K562 (cell line): ENCODE data around the gene CZIB. TPM values are rescaled to one million over a fixed set of nuclear protein-coding genes. Genes with fewer than 3 reads are reported as not detected.

Source experiments
- CBX1 ChIP-seq: sonication (generic); IDR thresholded peaks from 2 replicates; pipeline ENCODE4 v1.6.1; 2016; ENCODE audit warnings: antibody characterized with exemption, low read depth, mild to moderate bottlenecking
- CCNT2 ChIP-seq: IDR thresholded peaks from 2 replicates; pipeline ENCODE4 v1.6.1; 2011; ENCODE audit warnings: borderline replicate concordance, low read depth, mild to moderate bottlenecking, moderate library complexity, mixed read lengths, low read length; ENCODE audit not compliant: insufficient read length; ENCODE audit errors: extremely low read depth
- E2F5 ChIP-seq: sonication (generic); formaldehyde crosslinking; IDR thresholded peaks from 2 replicates; pipeline ENCODE4 v1.8.0; 2022; ENCODE audit warnings: mild to moderate bottlenecking, missing genetic modification reagents
- ELK3 ChIP-seq: fragments of 450-650 bp; formaldehyde crosslinking; IDR thresholded peaks from 2 replicates; pipeline ENCODE4 v1.4.0; 2020; ENCODE audit warnings: mild to moderate bottlenecking
- ESRRB ChIP-seq: fragments of 250-450 bp; sonication (Bioruptor Pico); IDR thresholded peaks from 2 replicates; pipeline ENCODE4 v1.5.0; 2020; ENCODE audit warnings: mild to moderate bottlenecking, moderate library complexity, borderline replicate concordance
- HOXB6 ChIP-seq: fragments of 250-450 bp; sonication (Bioruptor Pico); IDR thresholded peaks from 2 replicates; pipeline ENCODE4 v1.5.1; 2022; ENCODE audit warnings: mild to moderate bottlenecking, borderline replicate concordance
- MAFK ChIP-seq: IDR thresholded peaks from 2 replicates; pipeline ENCODE4 v1.6.1; 2011; ENCODE audit warnings: low read length, improper control_type of control experiment
- MCM2 ChIP-seq: fragments of 450-650 bp; IDR thresholded peaks from 2 replicates; pipeline ENCODE4 v1.6.1; 2017; ENCODE audit warnings: low read depth, mild to moderate bottlenecking
- MCM3 ChIP-seq: fragments of 450-650 bp; IDR thresholded peaks from 2 replicates; pipeline ENCODE4 v1.6.1; 2016
- RBFOX2 ChIP-seq: fragments of 200-400 bp; formaldehyde crosslinking; IDR thresholded peaks from 2 replicates; pipeline ENCODE4 v1.6.1; 2017; ENCODE audit warnings: low read depth, mild to moderate bottlenecking, low read length, moderate library complexity
- TAF1 ChIP-seq: IDR thresholded peaks from 2 replicates; pipeline ENCODE4 v1.6.1; 2011; ENCODE audit warnings: mild to moderate bottlenecking, low read length, moderate library complexity; ENCODE audit not compliant: insufficient read depth, control insufficient read depth, severe bottlenecking; ENCODE audit errors: extremely low read depth
- TCF3 ChIP-seq: sonication (generic); formaldehyde crosslinking; IDR thresholded peaks from 2 replicates; pipeline ENCODE4 v1.4.0; 2020; ENCODE audit warnings: mild to moderate bottlenecking, missing genetic modification reagents
- WHSC1 ChIP-seq: IDR thresholded peaks from one replicate; pipeline ENCODE4 v1.6.1; 2012; ENCODE audit warnings: low read length, control low read depth, inconsistent platforms
- XRCC5 ChIP-seq: fragments of 200-400 bp; formaldehyde crosslinking; IDR thresholded peaks from 2 replicates; pipeline ENCODE4 v1.6.1; 2017; ENCODE audit warnings: low read depth, mild to moderate bottlenecking, low read length
- ZBTB5 ChIP-seq: fragments of 450-650 bp; IDR thresholded peaks from 2 replicates; pipeline ENCODE4 v1.6.1; 2017; ENCODE audit warnings: antibody characterized with exemption
- ZBTB7A ChIP-seq: IDR thresholded peaks from 2 replicates; pipeline ENCODE4 v1.6.1; 2011; ENCODE audit warnings: low read depth, mild to moderate bottlenecking, low read length, moderate library complexity, borderline replicate concordance; ENCODE audit not compliant: control insufficient read depth
- ZC3H11A ChIP-seq: IDR thresholded peaks from 2 replicates; pipeline ENCODE4 v1.6.1; 2012; ENCODE audit warnings: low read depth, low read length, improper control_type of control experiment
- ZNF184 ChIP-seq: sonication (generic); formaldehyde crosslinking; IDR thresholded peaks from 2 replicates; pipeline ENCODE4 v1.5.0; 2020; ENCODE audit warnings: missing genetic modification reagents
- ZNF384 ChIP-seq: IDR thresholded peaks from 2 replicates; pipeline ENCODE4 v1.6.1; 2012; ENCODE audit warnings: low read depth, low read length, improper control_type of control experiment
- ZNF717 ChIP-seq: fragments of 250-450 bp; sonication (Bioruptor Pico); IDR thresholded peaks from 2 replicates; pipeline ENCODE4 v1.5.0; 2021
- polyA plus RNA-seq, 8 experiments: library from polyadenylated mRNA; depleted of rRNA in 4 of 8; stranded (reverse) in 5 of 8; unstranded in 3 of 8; fragments of >200 nt; fragmentation: Nextera tagmentation in 2 of 8; fragmentation: Illumina TruSeq in 1 of 8; extraction: Ambion mirVana in 2 of 8; extraction: Trizol in 1 of 8; gene quantifications; 2 replicates each; pipeline versions ENCODE4 v1.2.1 to v1.2.3, GENCODE V29; 2011 to 2014; ENCODE audit warnings: inconsistent platforms in 1 of 8, missing spikeins in 1 of 8
- total RNA-seq, 7 experiments: library from RNA; depleted of rRNA in 6 of 7; stranded (reverse); fragments of >200 nt in 6 of 7; fragmentation: Illumina TruSeq in 2 of 7; extraction: Trizol in 2 of 7; gene quantifications; 2 replicates each; pipeline versions ENCODE4 v1.2.1 to v1.2.3, GENCODE V29; 2011 to 2021; ENCODE audit warnings: low replicate concordance in 1 of 7
- TF ChIP-seq, protein P1 (sequence below): fragments of 250-450 bp; sonication (Bioruptor Pico); IDR thresholded peaks from 2 replicates; pipeline ENCODE4 v1.9.0; 2021; ENCODE audit warnings: mild to moderate bottlenecking

The CZIB gene
- total and polyA plus RNA-seq, 9 of the 15 experiments (the other 6 are each of a cell fraction or from before 2014, with no cell fraction given): 52.6 to 111 (median 80.0) TPM

DNA sequence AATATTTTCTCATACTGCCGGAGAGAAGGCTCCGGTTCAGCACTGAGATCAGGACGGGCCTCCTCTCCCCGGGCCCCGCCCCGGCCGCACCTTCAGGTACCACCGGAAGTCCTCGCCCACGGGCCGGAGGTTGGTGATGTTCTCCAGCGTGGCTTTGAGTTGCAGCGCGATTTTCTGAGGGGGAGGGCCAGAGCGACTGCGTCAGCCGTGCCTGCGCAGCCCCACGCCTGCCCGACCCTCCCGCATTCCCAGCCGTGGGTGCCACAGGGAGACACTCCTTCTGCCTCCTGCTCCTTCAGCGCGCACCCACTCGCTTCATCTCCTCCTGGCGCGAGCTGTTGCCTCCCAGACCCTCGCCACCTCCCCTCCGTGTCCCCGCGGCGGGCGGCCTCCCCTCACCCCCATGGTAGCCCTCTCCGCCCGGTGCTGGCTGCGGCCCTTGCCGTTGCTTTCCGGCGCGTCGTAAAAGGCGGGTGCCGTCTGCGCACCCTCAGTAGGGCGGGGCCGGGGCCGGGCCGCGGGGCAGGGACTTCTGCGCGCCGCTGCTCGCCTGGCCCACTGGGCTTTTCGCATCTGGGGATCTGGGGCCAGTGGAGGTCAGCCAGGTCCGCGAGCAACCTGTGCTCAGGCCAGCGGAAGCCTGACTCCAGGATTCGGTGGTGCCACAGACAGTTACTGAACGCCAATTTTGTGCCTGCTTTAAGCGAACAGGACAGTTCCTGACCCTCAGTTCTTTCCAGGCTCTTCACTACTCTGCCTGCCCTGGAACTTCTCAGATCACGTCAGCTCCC is at the start of gene CZIB (continued):
- no peak; the same call in 1 of the 2 replicates for TF ChIP-seq TCF3 (CRISPR knock-in tag)
- no peak for TF ChIP-seq MCM3
- peak; percentile 82 for TF ChIP-seq CCNT2
- TF ChIP-seq HOXB6: no peak
- peak; percentile 88 for TF ChIP-seq TAF1
- no peak for TF ChIP-seq MAFK
- TF ChIP-seq, protein P1, sequence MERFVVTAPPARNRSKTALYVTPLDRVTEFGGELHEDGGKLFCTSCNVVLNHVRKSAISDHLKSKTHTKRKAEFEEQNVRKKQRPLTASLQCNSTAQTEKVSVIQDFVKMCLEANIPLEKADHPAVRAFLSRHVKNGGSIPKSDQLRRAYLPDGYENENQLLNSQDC (CRISPR knock-in tag): peak; percentile 19; the same call in 1 of the 2 replicates
- no peak for TF ChIP-seq E2F5 (CRISPR knock-in tag)
- no peak for TF ChIP-seq ZNF717 (CRISPR knock-in tag)
- TF ChIP-seq ZBTB7A: peak; percentile 79
- TF ChIP-seq CBX1: peak; percentile 90
- no peak for TF ChIP-seq ELK3
- no peak for TF ChIP-seq ZNF184 (CRISPR knock-in tag)
- no peak for TF ChIP-seq WHSC1
- TF ChIP-seq XRCC5: no peak
- no peak for TF ChIP-seq ZBTB5
- TF ChIP-seq ZC3H11A: no peak
- TF ChIP-seq MCM2: no peak
- TF ChIP-seq ESRRB: no peak
- TF ChIP-seq RBFOX2: peak; percentile 100
- TF ChIP-seq ZNF384: no peak
